OCI-LY1 (cell line): Measurements from ENCODE around the gene OR4F6.

Experiments
- EZH2 ChIP-seq: fragments of 200-600 bp; sonication (generic), shearing (Covaris generic); IDR thresholded peaks from 2 replicates; pipeline ENCODE4 v1.8.0; 2017; ENCODE audit warnings: borderline replicate concordance, mixed run types, mild to moderate bottlenecking, antibody characterized with exemption, low read length, moderate library complexity, mixed read lengths
- TF ChIP-seq, protein P1 (sequence below): fragments of 200-600 bp; sonication (generic), shearing (Covaris generic); IDR thresholded peaks from 2 replicates; pipeline ENCODE4 v1.5.1; 2017; ENCODE audit warnings: mild to moderate bottlenecking, antibody characterized with exemption, low read length, moderate library complexity, mixed read lengths

DNA sequence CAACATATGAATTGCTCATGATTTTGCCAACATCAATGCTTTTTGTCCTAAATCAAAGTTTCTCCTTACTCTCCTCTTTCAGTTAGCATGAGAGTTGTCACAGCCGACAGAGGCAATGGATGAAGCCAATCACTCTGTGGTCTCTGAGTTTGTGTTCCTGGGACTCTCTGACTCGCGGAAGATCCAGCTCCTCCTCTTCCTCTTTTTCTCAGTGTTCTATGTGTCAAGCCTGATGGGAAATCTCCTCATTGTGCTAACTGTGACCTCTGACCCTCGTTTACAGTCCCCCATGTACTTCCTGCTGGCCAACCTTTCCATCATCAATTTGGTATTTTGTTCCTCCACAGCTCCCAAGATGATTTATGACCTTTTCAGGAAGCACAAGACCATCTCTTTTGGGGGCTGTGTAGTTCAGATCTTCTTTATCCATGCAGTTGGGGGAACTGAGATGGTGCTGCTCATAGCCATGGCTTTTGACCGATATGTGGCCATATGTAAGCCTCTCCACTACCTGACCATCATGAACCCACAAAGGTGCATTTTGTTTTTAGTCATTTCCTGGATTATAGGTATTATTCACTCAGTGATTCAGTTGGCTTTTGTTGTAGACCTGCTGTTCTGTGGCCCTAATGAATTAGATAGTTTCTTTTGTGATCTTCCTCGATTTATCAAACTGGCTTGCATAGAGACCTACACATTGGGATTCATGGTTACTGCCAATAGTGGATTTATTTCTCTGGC lies 2.5 kb downstream of the OR4F6 start:
- TF ChIP-seq, protein P1, sequence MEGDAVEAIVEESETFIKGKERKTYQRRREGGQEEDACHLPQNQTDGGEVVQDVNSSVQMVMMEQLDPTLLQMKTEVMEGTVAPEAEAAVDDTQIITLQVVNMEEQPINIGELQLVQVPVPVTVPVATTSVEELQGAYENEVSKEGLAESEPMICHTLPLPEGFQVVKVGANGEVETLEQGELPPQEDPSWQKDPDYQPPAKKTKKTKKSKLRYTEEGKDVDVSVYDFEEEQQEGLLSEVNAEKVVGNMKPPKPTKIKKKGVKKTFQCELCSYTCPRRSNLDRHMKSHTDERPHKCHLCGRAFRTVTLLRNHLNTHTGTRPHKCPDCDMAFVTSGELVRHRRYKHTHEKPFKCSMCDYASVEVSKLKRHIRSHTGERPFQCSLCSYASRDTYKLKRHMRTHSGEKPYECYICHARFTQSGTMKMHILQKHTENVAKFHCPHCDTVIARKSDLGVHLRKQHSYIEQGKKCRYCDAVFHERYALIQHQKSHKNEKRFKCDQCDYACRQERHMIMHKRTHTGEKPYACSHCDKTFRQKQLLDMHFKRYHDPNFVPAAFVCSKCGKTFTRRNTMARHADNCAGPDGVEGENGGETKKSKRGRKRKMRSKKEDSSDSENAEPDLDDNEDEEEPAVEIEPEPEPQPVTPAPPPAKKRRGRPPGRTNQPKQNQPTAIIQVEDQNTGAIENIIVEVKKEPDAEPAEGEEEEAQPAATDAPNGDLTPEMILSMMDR = no peak
- TF ChIP-seq EZH2 = no peak
